Spleen (tissue), 7 donors: ENCODE data around the gene ATP5F1D.

Experiments
- CTCF ChIP-seq, 11 experiments: fragments of 200-600 bp in 7 of 11; fragments of 450-650 bp in 4 of 11; sonication (generic) in 4 of 11; IDR thresholded peaks in 8 of 11; conservative IDR thresholded peaks in 3 of 11; 1 replicate in 7 of 11; 2 replicates in 4 of 11; pipeline versions ENCODE4 v1.4.0 to v1.8.0; 2016 to 2021; ENCODE audit warnings: antibody characterized with exemption in 11 of 11, inconsistent platforms in 4 of 11, mild to moderate bottlenecking in 1 of 11
- POLR2A ChIP-seq, 3 donors: fragments of 450-650 bp; IDR thresholded peaks; one replicate each; pipeline ENCODE4 v1.5.1; 2017; ENCODE audit warnings: antibody characterized with exemption in 3 of 3, mild to moderate bottlenecking in 1 of 3
- donor health status: DM: no; HTN: no; CAD: no; lungs with moderate emphysema.
- donor health status: DM: no; HTN: no; CAD: no.
- donor health status: DM: no; HTN: no; CAD: no.

GRCh38 chr19:1283207-1283916 lies 41.8 kb downstream of the ATP5F1D start:
- TF ChIP-seq CTCF (IDR thresholded peaks at IDR 0.05 in 8 of 11, conservative IDR thresholded peaks at IDR 0.05 in 3 of 11) = no peak
- no peak for TF ChIP-seq POLR2A (IDR thresholded peaks at IDR 0.05)
